Epithelial cell of esophagus (primary cell): ENCODE results near the gene ETHE1.

Source experiments
- DNase-seq: peaks from one replicate; pipeline ENCODE4 v3.0.0; 2010; ENCODE audit warnings: low read depth
- H3K4me3 ChIP-seq: 2 replicates; pipeline ENCODE4 v1.5.1; 2011; ENCODE audit warnings: mild to moderate bottlenecking, low read length, control low read depth
- TF ChIP-seq, protein P1 (sequence below): IDR thresholded peaks from 2 replicates; pipeline ENCODE4 v1.5.1; 2011; ENCODE audit warnings: low read depth, mild to moderate bottlenecking, low read length, control low read depth, inconsistent platforms; ENCODE audit not compliant: insufficient read depth; ENCODE audit errors: missing control alignments

ETHE1 gene

DNA sequence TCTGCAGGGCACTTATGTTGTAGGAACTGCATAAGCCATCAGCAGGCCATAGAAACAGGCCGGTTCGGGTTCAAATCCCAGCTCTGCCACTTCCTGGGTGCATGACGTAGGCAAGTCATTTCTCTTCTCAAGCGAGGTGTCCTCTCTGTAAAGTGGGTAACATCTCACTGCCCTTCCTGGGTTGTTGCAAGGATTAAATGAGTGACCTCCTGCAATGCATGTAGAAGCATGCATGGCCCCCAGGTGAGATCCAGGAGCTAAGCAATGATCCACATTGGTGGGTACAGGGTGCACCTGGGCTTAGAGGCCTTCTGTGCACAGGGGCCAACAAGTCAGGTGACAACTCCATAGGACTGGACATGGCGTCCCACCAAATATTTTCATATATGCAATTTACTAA is 36.2 kb downstream of the ETHE1 start:
- no peak for DNase-seq
- TF ChIP-seq, protein P1, sequence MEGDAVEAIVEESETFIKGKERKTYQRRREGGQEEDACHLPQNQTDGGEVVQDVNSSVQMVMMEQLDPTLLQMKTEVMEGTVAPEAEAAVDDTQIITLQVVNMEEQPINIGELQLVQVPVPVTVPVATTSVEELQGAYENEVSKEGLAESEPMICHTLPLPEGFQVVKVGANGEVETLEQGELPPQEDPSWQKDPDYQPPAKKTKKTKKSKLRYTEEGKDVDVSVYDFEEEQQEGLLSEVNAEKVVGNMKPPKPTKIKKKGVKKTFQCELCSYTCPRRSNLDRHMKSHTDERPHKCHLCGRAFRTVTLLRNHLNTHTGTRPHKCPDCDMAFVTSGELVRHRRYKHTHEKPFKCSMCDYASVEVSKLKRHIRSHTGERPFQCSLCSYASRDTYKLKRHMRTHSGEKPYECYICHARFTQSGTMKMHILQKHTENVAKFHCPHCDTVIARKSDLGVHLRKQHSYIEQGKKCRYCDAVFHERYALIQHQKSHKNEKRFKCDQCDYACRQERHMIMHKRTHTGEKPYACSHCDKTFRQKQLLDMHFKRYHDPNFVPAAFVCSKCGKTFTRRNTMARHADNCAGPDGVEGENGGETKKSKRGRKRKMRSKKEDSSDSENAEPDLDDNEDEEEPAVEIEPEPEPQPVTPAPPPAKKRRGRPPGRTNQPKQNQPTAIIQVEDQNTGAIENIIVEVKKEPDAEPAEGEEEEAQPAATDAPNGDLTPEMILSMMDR: no peak
- H3K4me3 ChIP-seq: no peak overlapping the region

DNA sequence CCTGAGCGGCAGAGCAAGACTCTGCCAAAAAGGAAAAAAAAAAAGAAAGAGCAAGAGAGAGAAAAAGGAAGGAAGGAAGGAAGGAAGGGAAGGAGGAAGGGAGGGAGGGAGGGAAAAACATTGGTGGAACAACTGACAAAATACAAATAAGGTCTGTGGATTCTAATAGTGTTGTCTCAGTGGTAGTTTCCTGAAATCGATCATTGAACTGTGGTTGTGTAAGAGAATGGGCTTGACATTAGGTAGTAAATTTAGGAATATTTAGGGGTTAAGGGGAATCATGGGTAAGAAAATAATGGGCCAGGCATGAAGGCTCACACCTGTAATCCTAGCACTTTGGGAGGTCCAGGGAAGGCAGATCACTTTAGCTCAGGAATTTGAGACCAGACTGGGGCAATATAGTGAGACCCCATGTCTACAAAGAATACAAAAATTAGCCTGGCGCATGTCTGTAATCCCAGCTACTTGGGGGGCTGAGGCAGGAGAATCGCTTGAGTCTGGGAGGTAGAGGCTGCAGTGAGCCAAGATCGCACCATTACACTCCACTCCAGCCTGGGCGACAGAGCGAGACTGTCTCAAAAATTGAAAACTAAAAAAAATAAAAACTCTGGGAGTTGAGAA is 36.9 kb downstream of the ETHE1 start:
- TF ChIP-seq, protein P1: no peak

DNA sequence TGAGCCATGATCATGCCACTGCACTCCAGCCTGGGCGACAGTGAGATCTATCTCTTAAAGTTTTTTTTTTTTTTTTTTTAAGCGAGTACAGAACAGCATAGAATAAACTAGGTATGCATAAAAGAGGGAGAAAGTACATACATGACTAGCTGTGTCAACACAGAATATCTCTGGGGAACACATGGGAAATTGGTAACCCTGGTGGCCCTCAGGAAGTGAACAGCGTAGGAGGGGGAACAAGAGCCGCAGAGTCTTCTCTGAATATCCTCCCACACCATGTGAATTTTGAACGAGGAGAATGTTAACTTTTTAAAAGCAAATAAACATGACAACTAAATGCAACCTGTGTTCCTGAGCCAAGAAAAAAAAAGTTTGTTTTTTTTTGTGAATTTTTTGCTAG is 37.7 kb downstream of the ETHE1 start:
- no peak overlapping the region for H3K4me3 ChIP-seq
- TF ChIP-seq, protein P1: no peak
- no peak for DNase-seq

More for the DNA sequence above, 36.9 kb downstream of the ETHE1 start:
- no peak for DNase-seq
- no peak overlapping the region for H3K4me3 ChIP-seq

DNA sequence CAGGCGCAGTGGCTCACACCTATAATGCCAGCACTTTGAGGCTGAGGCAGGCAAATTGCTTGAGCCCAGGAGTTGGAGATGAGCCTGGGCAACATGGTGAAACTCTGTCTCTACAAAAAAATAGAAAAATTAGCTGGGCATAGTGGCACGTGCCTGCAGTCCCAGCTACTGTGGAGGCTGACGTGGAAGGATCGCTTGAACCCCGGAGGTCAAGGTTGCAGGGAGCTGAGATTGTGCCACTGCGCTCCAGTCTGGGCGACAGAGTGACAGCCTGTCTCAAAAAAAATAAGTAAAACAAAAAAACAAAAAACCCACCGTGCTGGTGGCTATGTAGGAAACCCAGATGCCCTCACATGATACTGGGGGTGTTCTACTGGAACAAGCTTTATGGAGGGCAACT is 38.8 kb downstream of the ETHE1 start:
- TF ChIP-seq, protein P1: no peak
- H3K4me3 ChIP-seq: no peak overlapping the region
- DNase-seq: no peak

DNA sequence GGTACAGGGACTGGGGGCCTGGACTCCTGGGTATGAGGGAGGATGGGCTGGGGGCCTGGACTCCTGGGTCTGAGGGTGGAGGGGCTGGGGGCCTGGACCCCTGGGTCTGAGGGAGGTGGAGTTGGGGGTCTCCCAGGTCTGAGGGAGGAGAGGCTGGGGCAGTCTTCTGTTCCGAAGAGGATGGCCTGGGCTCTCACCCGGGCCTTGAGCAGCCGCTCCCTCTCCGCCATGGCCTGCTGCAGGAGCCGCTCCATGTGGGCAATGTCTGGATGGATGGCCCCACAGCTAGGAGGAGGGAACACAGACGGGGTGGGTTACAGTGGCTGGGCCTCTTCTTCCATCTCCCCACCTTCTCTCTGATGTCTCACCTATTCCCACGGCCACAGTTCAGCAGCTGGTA is 40.6 kb downstream of the ETHE1 start:
- no peak for DNase-seq
- TF ChIP-seq, protein P1: no peak
- H3K4me3 ChIP-seq: no peak overlapping the region

DNA sequence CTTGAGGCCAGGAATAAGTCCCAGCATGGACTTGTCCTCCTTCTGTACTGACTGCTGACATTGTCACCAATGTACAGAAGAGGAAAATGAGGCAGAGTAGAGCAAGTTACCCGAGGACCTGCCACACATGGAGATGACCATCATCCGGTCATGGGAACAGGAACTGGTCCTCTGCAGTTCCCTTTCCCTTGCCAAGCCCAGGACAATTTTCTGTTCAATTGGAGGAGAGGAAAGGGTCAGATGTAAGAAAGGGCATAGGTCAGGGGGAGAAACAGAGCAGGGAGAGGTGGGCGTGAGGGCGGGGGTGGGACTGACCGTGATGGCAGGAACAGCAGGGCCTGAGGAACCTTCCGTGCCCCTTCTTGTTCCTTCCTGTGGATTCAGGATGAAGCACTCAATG is 41.0 kb downstream of the ETHE1 start:
- TF ChIP-seq, protein P1: no peak
- DNase-seq: no peak

DNA sequence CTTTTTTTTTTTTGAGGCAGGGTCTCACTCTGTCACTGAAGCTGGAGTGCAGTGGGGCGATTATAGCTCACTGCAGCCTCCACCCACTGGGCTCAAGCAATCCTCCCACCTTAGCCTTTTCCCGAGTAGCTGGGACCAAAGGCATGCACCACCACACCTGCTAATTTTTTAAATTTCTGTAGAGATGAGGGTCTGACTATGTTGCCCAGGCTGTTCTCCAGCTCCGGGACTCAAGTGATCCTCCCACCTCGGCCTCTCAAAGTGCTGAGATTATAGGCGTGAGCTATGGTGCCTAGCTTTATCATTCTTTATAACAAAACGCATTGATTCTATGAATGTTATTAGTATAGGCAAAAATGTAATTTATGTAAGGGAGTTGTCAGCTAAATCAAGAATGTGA is 43.7 kb downstream of the ETHE1 start:
- DNase-seq: no peak
- no peak overlapping the region for H3K4me3 ChIP-seq
- TF ChIP-seq, protein P1: no peak

More for the DNA sequence above, 41.0 kb downstream of the ETHE1 start:
- H3K4me3 ChIP-seq: no peak overlapping the region
